K562 (cell line): ENCODE results near the gene CDC25B. TPM values are rescaled to one million over a fixed set of nuclear protein-coding genes. Genes with fewer than 3 reads are reported as not detected.

Experiments
- AFF4 ChIP-seq: sonication (generic); formaldehyde crosslinking; IDR thresholded peaks from 2 replicates; pipeline ENCODE4 v1.8.0; 2023; ENCODE audit warnings: mild to moderate bottlenecking, missing genetic modification reagents
- CEBPB ChIP-seq: fragments of 450-650 bp; IDR thresholded peaks from 2 replicates; pipeline ENCODE4 v1.6.1; 2016; ENCODE audit warnings: missing genetic modification characterization, missing compliant biosample characterization
- CTCF ChIP-seq, 3 experiments: IDR thresholded peaks in 2 of 3; conservative IDR thresholded peaks in 1 of 3; 2 replicates each; pipeline ENCODE4 v1.5.1; 2011 to 2012; ENCODE audit warnings: low read length in 3 of 3, mild to moderate bottlenecking in 3 of 3, control low read depth in 2 of 3, improper control_type of control experiment in 1 of 3, inconsistent platforms in 1 of 3, low read depth in 1 of 3, mixed read lengths in 1 of 3, moderate library complexity in 1 of 3; ENCODE audit not compliant: insufficient read depth in 2 of 3
- HOXB6 ChIP-seq: fragments of 250-450 bp; sonication (Bioruptor Pico); IDR thresholded peaks from 2 replicates; pipeline ENCODE4 v1.5.1; 2022; ENCODE audit warnings: mild to moderate bottlenecking, borderline replicate concordance
- NCOA6 ChIP-seq: fragments of 450-650 bp; IDR thresholded peaks from 2 replicates; pipeline ENCODE4 v1.6.1; 2017; ENCODE audit warnings: mild to moderate bottlenecking
- ZNF12 ChIP-seq: sonication (generic); formaldehyde crosslinking; IDR thresholded peaks from 2 replicates; pipeline ENCODE4 v1.4.0; 2020; ENCODE audit warnings: mild to moderate bottlenecking, missing genetic modification reagents
- polyA plus RNA-seq, 8 experiments: library from polyadenylated mRNA; depleted of rRNA in 4 of 8; stranded (reverse) in 5 of 8; unstranded in 3 of 8; fragments of >200 nt; fragmentation: Nextera tagmentation in 2 of 8; fragmentation: Illumina TruSeq in 1 of 8; extraction: Ambion mirVana in 2 of 8; extraction: Trizol in 1 of 8; gene quantifications; 2 replicates each; pipeline versions ENCODE4 v1.2.1 to v1.2.3, GENCODE V29; 2011 to 2014; ENCODE audit warnings: inconsistent platforms in 1 of 8, missing spikeins in 1 of 8
- total RNA-seq, 7 experiments: library from RNA; depleted of rRNA in 6 of 7; stranded (reverse); fragments of >200 nt in 6 of 7; fragmentation: Illumina TruSeq in 2 of 7; extraction: Trizol in 2 of 7; gene quantifications; 2 replicates each; pipeline versions ENCODE4 v1.2.1 to v1.2.3, GENCODE V29; 2011 to 2021; ENCODE audit warnings: low replicate concordance in 1 of 7

Gene CDC25B
- total and polyA plus RNA-seq, 9 of the 15 experiments (the other 6 are each of a cell fraction or from before 2014, with no cell fraction given): 2.3 to 35.7 (median 9.5) TPM

GRCh38 chr20:3768342-3769130, 27.6 kb upstream of the CDC25B start (continued):
- peak; percentile 68; the same call in 1 of the 2 replicates for TF ChIP-seq AFF4 (CRISPR knock-in tag)
- TF ChIP-seq CTCF (IDR thresholded peaks at IDR 0.05 in 2 of 3, conservative IDR thresholded peaks at IDR 0.05 in 1 of 3; ENCODE audit: insufficient read depth in 2 of 3, low read depth in 1 of 3, low read length in 3 of 3): peak; percentile 44 to 52 (median 49); a peak in 5 of 6 replicates
- 0 out of 2 replicates have a peak, but pooled peaks have one; percentile 26 for TF ChIP-seq ZNF12 (CRISPR knock-in tag)
- no peak for TF ChIP-seq NCOA6
- TF ChIP-seq HOXB6 (CRISPR knock-in tag): no peak
- TF ChIP-seq CEBPB (tag): no peak
- TF ChIP-seq, all 486 proteins: peak for 37
